ENCODE results near the gene FAM47E. TPM values are rescaled to one million over a fixed set of nuclear protein-coding genes. Genes with fewer than 3 reads are reported as not detected.

FAM47E gene
- total and polyA plus RNA-seq, 9 of the 15 experiments (the other 6 are each of a cell fraction or from before 2014, with no cell fraction given) = 3.7 to 15.6 (median 6.4) TPM

DNA sequence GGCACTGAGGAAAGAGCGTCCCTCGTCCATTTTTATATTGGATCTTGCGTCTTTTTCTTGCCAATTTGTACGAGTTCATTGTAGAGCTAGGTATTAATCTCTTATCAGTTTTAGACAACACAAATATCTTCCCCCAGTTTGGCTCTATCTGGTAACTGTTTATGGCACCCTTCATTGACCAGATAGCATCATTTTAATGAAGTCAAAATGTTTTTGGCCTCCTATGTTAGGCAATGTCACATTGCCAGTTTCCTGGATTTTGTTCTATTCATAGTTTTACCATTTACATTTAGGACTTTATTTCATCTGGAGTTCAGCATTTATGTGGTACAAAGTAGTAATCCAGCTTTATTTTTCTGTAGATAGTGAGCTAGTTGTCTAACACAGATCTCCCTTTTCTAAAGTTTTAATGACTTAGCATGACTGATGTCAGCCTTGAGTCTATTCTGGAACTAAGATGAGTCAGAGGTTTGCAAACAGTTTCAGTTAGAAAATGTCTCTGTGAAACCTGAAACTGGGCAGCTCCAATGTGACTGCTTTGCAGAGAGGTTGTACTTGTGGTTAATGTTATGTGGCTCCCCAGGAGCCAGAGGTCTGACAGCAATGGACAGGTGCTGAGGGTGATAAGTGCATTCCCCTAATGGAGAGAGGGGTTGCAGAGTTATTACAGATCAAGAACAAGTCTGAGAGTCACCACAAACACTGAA lies 49.7 kb downstream of the FAM47E start (continued):
- TF ChIP-seq FOXA1 (IDR thresholded peaks at IDR 0.05; ENCODE audit: borderline replicate concordance) (no peak), ESRRA (IDR thresholded peaks at IDR 0.05; ENCODE audit: borderline replicate concordance, low read depth) (peak; percentile 90; the same call in 1 of the 2 replicates), ZNF512 (tag; IDR thresholded peaks at IDR 0.05) (no peak), SMAD4 (CRISPR knock-in tag; conservative IDR thresholded peaks at IDR 0.05) (peak; percentile 85), NFXL1 (CRISPR knock-in tag; IDR thresholded peaks at IDR 0.05) (peak; percentile 89; the same call in 1 of the 2 replicates), CBFA2T2 (conservative IDR thresholded peaks at IDR 0.05) (peak; percentile 89), SMARCB1 (IDR thresholded peaks at IDR 0.05; ENCODE audit: insufficient read length, low read depth) (no peak), ELK3 (CRISPR knock-in tag; IDR thresholded peaks at IDR 0.05) (no peak), DMBX1 (CRISPR knock-in tag; IDR thresholded peaks at IDR 0.05; ENCODE audit: borderline replicate concordance) (0 out of 2 replicates have a peak, but pooled peaks have one; percentile 4), SMARCE1 (IDR thresholded peaks at IDR 0.05) (peak; percentile 96), CTBP1 (IDR thresholded peaks at IDR 0.05; ENCODE audit: borderline replicate concordance) (peak; percentile 78; the same call in 1 of the 2 replicates), DIDO1 (tag; IDR thresholded peaks at IDR 0.05; ENCODE audit: low read depth) (no peak), SIX5 (IDR thresholded peaks at IDR 0.05; ENCODE audit: borderline replicate concordance in 1 of 2, insufficient read depth in 1 of 2, low read depth in 1 of 2, low read length in 2 of 2) (no peak), ATF1 (CRISPR knock-in tag; IDR thresholded peaks at IDR 0.05) (no peak), ATF1 (tag; IDR thresholded peaks at IDR 0.05) (peak; percentile 64; the same call in 1 of the 2 replicates), SP1 (CRISPR knock-in tag; IDR thresholded peaks at IDR 0.05) (peak; percentile 51; the same call in 1 of the 2 replicates), TEAD1 (CRISPR knock-in tag; IDR thresholded peaks at IDR 0.05) (peak; percentile 67 to 95; a peak in 3 of 4 replicates), MEF2D (tag; conservative IDR thresholded peaks at IDR 0.05; ENCODE audit: low read depth) (peak; percentile 88)
- TF ChIP-seq, protein P1, sequence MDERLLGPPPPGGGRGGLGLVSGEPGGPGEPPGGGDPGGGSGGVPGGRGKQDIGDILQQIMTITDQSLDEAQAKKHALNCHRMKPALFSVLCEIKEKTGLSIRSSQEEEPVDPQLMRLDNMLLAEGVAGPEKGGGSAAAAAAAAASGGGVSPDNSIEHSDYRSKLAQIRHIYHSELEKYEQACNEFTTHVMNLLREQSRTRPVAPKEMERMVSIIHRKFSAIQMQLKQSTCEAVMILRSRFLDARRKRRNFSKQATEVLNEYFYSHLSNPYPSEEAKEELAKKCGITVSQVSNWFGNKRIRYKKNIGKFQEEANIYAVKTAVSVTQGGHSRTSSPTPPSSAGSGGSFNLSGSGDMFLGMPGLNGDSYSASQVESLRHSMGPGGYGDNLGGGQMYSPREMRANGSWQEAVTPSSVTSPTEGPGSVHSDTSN (CRISPR knock-in tag; IDR thresholded peaks at IDR 0.05; ENCODE audit: low read depth) = no peak
- TF ChIP-seq, protein P1 (tag; conservative IDR thresholded peaks at IDR 0.05; ENCODE audit: low read depth) = peak; percentile 65
- TF ChIP-seq, protein P2, sequence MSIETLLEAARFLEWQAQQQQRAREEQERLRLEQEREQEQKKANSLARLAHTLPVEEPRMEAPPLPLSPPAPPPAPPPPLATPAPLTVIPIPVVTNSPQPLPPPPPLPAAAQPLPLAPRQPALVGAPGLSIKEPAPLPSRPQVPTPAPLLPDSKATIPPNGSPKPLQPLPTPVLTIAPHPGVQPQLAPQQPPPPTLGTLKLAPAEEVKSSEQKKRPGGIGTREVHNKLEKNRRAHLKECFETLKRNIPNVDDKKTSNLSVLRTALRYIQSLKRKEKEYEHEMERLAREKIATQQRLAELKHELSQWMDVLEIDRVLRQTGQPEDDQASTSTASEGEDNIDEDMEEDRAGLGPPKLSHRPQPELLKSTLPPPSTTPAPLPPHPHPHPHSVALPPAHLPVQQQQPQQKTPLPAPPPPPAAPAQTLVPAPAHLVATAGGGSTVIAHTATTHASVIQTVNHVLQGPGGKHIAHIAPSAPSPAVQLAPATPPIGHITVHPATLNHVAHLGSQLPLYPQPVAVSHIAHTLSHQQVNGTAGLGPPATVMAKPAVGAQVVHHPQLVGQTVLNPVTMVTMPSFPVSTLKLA (conservative IDR thresholded peaks at IDR 0.05) = peak; percentile 25 to 61; a peak in 2 of 4 replicates
